Measurements from ENCODE around the gene SLIT1.

GRCh38 chr10:97023401-97024167 is 162.2 kb downstream of the SLIT1 start:
- TF ChIP-seq EP300 (IDR thresholded peaks at IDR 0.05; ENCODE audit: borderline replicate concordance) (no peak), REST (IDR thresholded peaks at IDR 0.05; ENCODE audit: low read depth) (no peak)
